ENCODE data around the gene FRY.

FRY gene

DNA sequence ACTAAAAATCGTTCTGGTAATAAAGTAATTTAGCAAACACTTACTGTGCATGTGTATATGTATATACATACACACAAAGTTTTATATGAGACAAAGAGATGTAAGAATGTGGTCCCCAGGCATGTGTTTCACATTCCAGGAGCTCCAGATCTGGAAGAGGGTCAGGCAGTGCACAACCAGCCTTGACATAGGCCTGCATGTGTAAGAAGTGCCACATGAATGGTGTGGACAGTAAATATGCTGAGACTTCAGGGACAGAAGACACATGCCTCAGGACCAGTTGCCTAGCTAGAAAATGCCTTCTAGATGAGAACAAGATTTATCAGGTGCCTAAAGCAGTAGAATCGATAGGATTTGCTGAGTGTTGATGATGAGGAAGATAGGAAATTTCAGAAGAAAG is 76.4 kb downstream of the FRY start:
- H3K4me3 ChIP-seq (replicated peaks; ENCODE audit: insufficient read depth, low read length) = no peak overlapping the region
- peak overlapping the region; percentile 90 for H3K27ac ChIP-seq (replicated peaks)
- no peak for DNase-seq (ENCODE audit: low read depth in 1 of 2, low spot score in 1 of 2)
- no peaks in the 10 kb centered on the region for H3K27me3 ChIP-seq (ENCODE audit: insufficient read depth, poor library complexity, severe bottlenecking)
- TF ChIP-seq CTCF (IDR thresholded peaks at IDR 0.05; ENCODE audit: insufficient read depth, low read length) (no peak), SPI1 (IDR thresholded peaks at IDR 0.05; ENCODE audit: borderline replicate concordance, low read depth) (no peak), POLR2AphosphoS5 (IDR thresholded peaks at IDR 0.05; ENCODE audit: low read depth) (no peak), GABPA (IDR thresholded peaks at IDR 0.05; ENCODE audit: low read depth) (no peak)
- TF ChIP-seq, protein P1, sequence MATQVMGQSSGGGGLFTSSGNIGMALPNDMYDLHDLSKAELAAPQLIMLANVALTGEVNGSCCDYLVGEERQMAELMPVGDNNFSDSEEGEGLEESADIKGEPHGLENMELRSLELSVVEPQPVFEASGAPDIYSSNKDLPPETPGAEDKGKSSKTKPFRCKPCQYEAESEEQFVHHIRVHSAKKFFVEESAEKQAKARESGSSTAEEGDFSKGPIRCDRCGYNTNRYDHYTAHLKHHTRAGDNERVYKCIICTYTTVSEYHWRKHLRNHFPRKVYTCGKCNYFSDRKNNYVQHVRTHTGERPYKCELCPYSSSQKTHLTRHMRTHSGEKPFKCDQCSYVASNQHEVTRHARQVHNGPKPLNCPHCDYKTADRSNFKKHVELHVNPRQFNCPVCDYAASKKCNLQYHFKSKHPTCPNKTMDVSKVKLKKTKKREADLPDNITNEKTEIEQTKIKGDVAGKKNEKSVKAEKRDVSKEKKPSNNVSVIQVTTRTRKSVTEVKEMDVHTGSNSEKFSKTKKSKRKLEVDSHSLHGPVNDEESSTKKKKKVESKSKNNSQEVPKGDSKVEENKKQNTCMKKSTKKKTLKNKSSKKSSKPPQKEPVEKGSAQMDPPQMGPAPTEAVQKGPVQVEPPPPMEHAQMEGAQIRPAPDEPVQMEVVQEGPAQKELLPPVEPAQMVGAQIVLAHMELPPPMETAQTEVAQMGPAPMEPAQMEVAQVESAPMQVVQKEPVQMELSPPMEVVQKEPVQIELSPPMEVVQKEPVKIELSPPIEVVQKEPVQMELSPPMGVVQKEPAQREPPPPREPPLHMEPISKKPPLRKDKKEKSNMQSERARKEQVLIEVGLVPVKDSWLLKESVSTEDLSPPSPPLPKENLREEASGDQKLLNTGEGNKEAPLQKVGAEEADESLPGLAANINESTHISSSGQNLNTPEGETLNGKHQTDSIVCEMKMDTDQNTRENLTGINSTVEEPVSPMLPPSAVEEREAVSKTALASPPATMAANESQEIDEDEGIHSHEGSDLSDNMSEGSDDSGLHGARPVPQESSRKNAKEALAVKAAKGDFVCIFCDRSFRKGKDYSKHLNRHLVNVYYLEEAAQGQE (IDR thresholded peaks at IDR 0.05; ENCODE audit: insufficient replicate concordance, low read depth) = no peak

GRCh38 chr13:32113532-32113931 is 82.0 kb downstream of the FRY start:
- Histone ChIP-seq H3K27ac (replicated peaks) (peak overlapping the region; percentile 90), H3K4me3 (replicated peaks; ENCODE audit: insufficient read depth, low read length) (no peak overlapping the region), H3K27me3 (ENCODE audit: insufficient read depth, poor library complexity, severe bottlenecking) (no peaks in the 10 kb centered on the region)
- TF ChIP-seq POLR2AphosphoS5 (IDR thresholded peaks at IDR 0.05; ENCODE audit: low read depth) = no peak
- TF ChIP-seq SPI1 (IDR thresholded peaks at IDR 0.05; ENCODE audit: borderline replicate concordance, low read depth) = peak; percentile 3; the same call in 1 of the 2 replicates
- DNase-seq (ENCODE audit: low read depth in 1 of 2, low spot score in 1 of 2) = peak in 1 of 2 experiments; percentile 69

GRCh38 chr13:32114284-32114950 is 82.8 kb downstream of the FRY start:
- peak overlapping the region; percentile 90 for H3K27ac ChIP-seq (replicated peaks)

DNA sequence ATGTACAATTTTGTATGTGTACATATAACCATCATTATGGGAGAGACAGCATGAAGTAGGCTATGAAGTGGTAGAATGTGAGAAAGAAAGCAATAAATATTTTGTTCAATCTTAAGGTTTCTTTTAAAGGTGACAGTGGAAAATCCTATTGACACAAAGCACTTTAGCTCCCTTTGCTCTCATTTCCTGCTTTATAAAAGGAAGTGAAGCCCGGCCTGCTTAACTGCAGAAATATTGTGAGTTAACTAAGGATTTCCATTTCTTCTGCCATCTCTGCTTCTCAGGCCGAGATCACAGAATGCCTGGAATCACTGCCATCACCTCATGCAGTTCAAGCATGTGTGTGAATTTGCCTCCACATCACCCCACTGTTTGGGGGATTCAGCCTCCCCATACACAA is 83.5 kb downstream of the FRY start:
- H3K27me3 ChIP-seq (ENCODE audit: insufficient read depth, poor library complexity, severe bottlenecking) = no peaks in the 10 kb centered on the region
- peak in 1 of 2 experiments; percentile 68 for DNase-seq (ENCODE audit: low read depth in 1 of 2, low spot score in 1 of 2)
- no peak overlapping the region for H3K4me3 ChIP-seq (replicated peaks; ENCODE audit: insufficient read depth, low read length)
- TF ChIP-seq SPI1 (IDR thresholded peaks at IDR 0.05; ENCODE audit: borderline replicate concordance, low read depth) = peak; percentile 79
- TF ChIP-seq, protein P1 (IDR thresholded peaks at IDR 0.05; ENCODE audit: insufficient replicate concordance, low read depth) = no peak
- H3K27ac ChIP-seq (replicated peaks) = peak overlapping the region; percentile 90

More at GRCh38 chr13:32114284-32114950, 82.8 kb downstream of the FRY start:
- Histone ChIP-seq H3K4me3 (replicated peaks; ENCODE audit: insufficient read depth, low read length) (no peak overlapping the region), H3K27me3 (ENCODE audit: insufficient read depth, poor library complexity, severe bottlenecking) (no peaks in the 10 kb centered on the region)
- no peak for DNase-seq (ENCODE audit: low read depth in 1 of 2, low spot score in 1 of 2)
- TF ChIP-seq POLR2AphosphoS5 (IDR thresholded peaks at IDR 0.05; ENCODE audit: low read depth) = no peak

- TF ChIP-seq CTCF (IDR thresholded peaks at IDR 0.05; ENCODE audit: insufficient read depth, low read length) (no peak), GABPA (IDR thresholded peaks at IDR 0.05; ENCODE audit: low read depth) (no peak), SPI1 (IDR thresholded peaks at IDR 0.05; ENCODE audit: borderline replicate concordance, low read depth) (no peak), POLR2AphosphoS5 (IDR thresholded peaks at IDR 0.05; ENCODE audit: low read depth) (peak; percentile 55; the same call in 1 of the 2 replicates)
- TF ChIP-seq, protein P1 (IDR thresholded peaks at IDR 0.05; ENCODE audit: insufficient replicate concordance, low read depth) = peak; percentile 46
- no peak overlapping the region for H3K4me3 ChIP-seq (replicated peaks; ENCODE audit: insufficient read depth, low read length)
- peak; percentile 41 to 86 for DNase-seq (ENCODE audit: low read depth in 1 of 2, low spot score in 1 of 2)
- peak overlapping the region; percentile 90 for H3K27ac ChIP-seq (replicated peaks)
- no peaks in the 10 kb centered on the region for H3K27me3 ChIP-seq (ENCODE audit: insufficient read depth, poor library complexity, severe bottlenecking)
Observed at GRCh38 chr13:32116210-32116609, 84.6 kb downstream of the FRY start.

All from HL-60 (cell line).